ENCODE measurements around the gene ADAMTS6.
"Not testable (repeated sequence)": the region's sequence is repeated elsewhere in the genome, so short reads cannot be mapped to it uniquely, and the experiment has no call there.

Gene ADAMTS6

GRCh38 chr5:65462139-65462705 lies 19.5 kb downstream of the ADAMTS6 start:
- DNase-seq: no peak

GRCh38 chr5:65461490-65461889 lies 20.2 kb downstream of the ADAMTS6 start:
- DNase-seq: no peak

- DNase-seq: no peak
Observed at GRCh38 chr5:65459995-65460394, 21.7 kb downstream of the ADAMTS6 start.

GRCh38 chr5:65455064-65455463 lies 26.7 kb downstream of the ADAMTS6 start:
- DNase-seq: no peak

- DNase-seq: no peak
Observed at GRCh38 chr5:65451436-65451835, 30.3 kb downstream of the ADAMTS6 start.

GRCh38 chr5:65446682-65447081 lies 35.0 kb downstream of the ADAMTS6 start:
- no peak for DNase-seq

GRCh38 chr5:65441800-65442199 lies 39.9 kb downstream of the ADAMTS6 start:
- DNase-seq: no peak

- no peak for DNase-seq
Observed at GRCh38 chr5:65440456-65440855, 41.3 kb downstream of the ADAMTS6 start.

- DNase-seq: no peak
Observed at GRCh38 chr5:65434122-65434521, 47.6 kb downstream of the ADAMTS6 start.

GRCh38 chr5:65426656-65427055 lies 55.1 kb downstream of the ADAMTS6 start:
- no peak for DNase-seq

- no peak for DNase-seq
Observed at GRCh38 chr5:65423623-65424022, 58.1 kb downstream of the ADAMTS6 start.

- no peak for DNase-seq
Observed at GRCh38 chr5:65418661-65419060, 63.1 kb downstream of the ADAMTS6 start.

- no peak for DNase-seq
Observed at GRCh38 chr5:65413822-65414221, 67.9 kb downstream of the ADAMTS6 start.

GRCh38 chr5:65412842-65413241 lies 68.9 kb downstream of the ADAMTS6 start:
- DNase-seq: no peak

GRCh38 chr5:65411356-65411755 lies 70.4 kb downstream of the ADAMTS6 start:
- no peak for DNase-seq

- DNase-seq: no peak
Observed at GRCh38 chr5:65395526-65396155, 86.1 kb downstream of the ADAMTS6 start.

GRCh38 chr5:65394087-65394486 lies 87.6 kb downstream of the ADAMTS6 start:
- peak; percentile 52 for DNase-seq

- DNase-seq: no peak
Observed at GRCh38 chr5:65391591-65391990, 90.1 kb downstream of the ADAMTS6 start.

GRCh38 chr5:65390208-65390607 lies 91.5 kb downstream of the ADAMTS6 start:
- no peak for DNase-seq

- no peak for DNase-seq
Observed at GRCh38 chr5:65383859-65384258, 97.9 kb downstream of the ADAMTS6 start.

- DNase-seq: no peak
Observed at GRCh38 chr5:65382582-65382981, 99.1 kb downstream of the ADAMTS6 start.

GRCh38 chr5:65370505-65370904 lies 111.2 kb downstream of the ADAMTS6 start:
- not testable (repeated sequence) for DNase-seq

- no peak for DNase-seq
Observed at GRCh38 chr5:65366655-65367054, 115.1 kb downstream of the ADAMTS6 start.

GRCh38 chr5:65364907-65365306 lies 116.8 kb downstream of the ADAMTS6 start:
- DNase-seq: no peak

GRCh38 chr5:65363499-65363898 lies 118.2 kb downstream of the ADAMTS6 start:
- no peak for DNase-seq
